Peyer's patch (tissue), 4 donors: ENCODE data around the gene ANKRD44. TPM values are rescaled to one million over a fixed set of nuclear protein-coding genes. Genes with fewer than 3 reads are reported as not detected.

Experiments
- DNase-seq, 3 donors: peaks; one replicate each; pipeline ENCODE4 v3.0.0-alpha.2; 2017 to 2019
- H3K27ac ChIP-seq, 4 donors: fragments of 200-600 bp; sonication (generic); one replicate each; pipeline ENCODE4 v1.5.1; 2016 to 2019
- H3K27me3 ChIP-seq, 2 donors: fragments of 200-600 bp; sonication (generic); one replicate each; pipeline ENCODE4 v1.5.1; 2019
- H3K36me3 ChIP-seq, 3 donors: fragments of 200-600 bp; sonication (generic); one replicate each; pipeline ENCODE4 v1.5.1; 2016 to 2019
- H3K4me1 ChIP-seq, 4 donors: fragments of 200-600 bp; sonication (generic); one replicate each; pipeline ENCODE4 v1.5.1; 2016 to 2019
- H3K4me3 ChIP-seq, 4 donors: fragments of 200-600 bp; sonication (generic); 1 replicate in 3 of 4; 2 replicates in 1 of 4; pipeline ENCODE4 v1.5.1; 2016 to 2019; ENCODE audit warnings: mild to moderate bottlenecking in 1 of 4
- H3K9me3 ChIP-seq, 4 donors: fragments of 200-600 bp; sonication (generic); one replicate each; pipeline ENCODE4 v1.5.1; 2016 to 2019; ENCODE audit warnings: mild to moderate bottlenecking in 1 of 4
- POLR2A ChIP-seq, 2 donors: fragments of 450-650 bp; IDR thresholded peaks; one replicate each; pipeline ENCODE4 v1.5.1; 2017; ENCODE audit warnings: antibody characterized with exemption in 2 of 2, mild to moderate bottlenecking in 2 of 2, moderate library complexity in 2 of 2
- total RNA-seq, 4 donors: library from RNA; depleted of rRNA; stranded (reverse); fragments of >200 nt; gene quantifications; one replicate each; pipeline ENCODE4 v1.1.0, GENCODE V29; 2016
- TF ChIP-seq, protein P1 (sequence below), 6 experiments: fragments of 450-650 bp in 4 of 6; fragments of 200-600 bp in 2 of 6; sonication (generic) in 1 of 6; IDR thresholded peaks; one replicate each; pipeline ENCODE4 v1.5.1; 2017 to 2019; ENCODE audit warnings: antibody characterized with exemption in 6 of 6, mild to moderate bottlenecking in 3 of 6, moderate library complexity in 1 of 6

Gene ANKRD44
- total RNA-seq, 4 donors from 2014 or later: 24.8 to 215 (median 32.0) TPM

DNA sequence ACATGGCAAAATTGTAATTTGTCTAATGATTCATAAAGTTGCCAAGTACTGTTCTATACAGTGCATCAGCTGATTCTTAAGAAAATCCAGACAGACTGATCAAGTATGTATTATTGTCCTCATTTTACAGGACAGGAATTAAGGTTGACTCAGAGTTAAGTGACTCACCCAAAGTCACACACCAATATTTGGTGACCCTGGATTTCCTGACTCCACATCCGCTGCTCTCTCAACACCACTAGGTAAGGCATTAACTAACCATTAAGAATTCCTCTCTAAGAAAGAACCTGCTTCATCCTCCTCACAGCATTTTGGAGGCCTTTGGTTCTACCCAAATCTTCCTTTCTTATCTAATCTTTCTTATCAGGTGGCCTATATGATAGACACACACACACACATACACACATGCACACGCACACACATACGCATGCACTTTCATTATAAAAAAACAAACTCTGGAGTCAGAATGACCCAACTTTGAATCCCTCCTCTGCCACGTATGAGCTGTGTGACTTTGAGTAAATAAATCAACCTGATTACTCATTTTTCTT lies 150.8 kb downstream of the ANKRD44 start:
- Histone ChIP-seq H3K4me1 (peaks cover 0 to 17% (median 14%) of the 10 kb centered on the region in 4 donors), H3K27me3 (no peaks in the 10 kb centered on the region), H3K9me3 (no peaks in the 10 kb centered on the region), H3K36me3 (no peaks in the 10 kb centered on the region), H3K4me3 (no peak overlapping the region), H3K27ac (peak overlapping the region in 3 of 4 donors; percentile 9 to 78 (median 44))
- TF ChIP-seq, protein P1, sequence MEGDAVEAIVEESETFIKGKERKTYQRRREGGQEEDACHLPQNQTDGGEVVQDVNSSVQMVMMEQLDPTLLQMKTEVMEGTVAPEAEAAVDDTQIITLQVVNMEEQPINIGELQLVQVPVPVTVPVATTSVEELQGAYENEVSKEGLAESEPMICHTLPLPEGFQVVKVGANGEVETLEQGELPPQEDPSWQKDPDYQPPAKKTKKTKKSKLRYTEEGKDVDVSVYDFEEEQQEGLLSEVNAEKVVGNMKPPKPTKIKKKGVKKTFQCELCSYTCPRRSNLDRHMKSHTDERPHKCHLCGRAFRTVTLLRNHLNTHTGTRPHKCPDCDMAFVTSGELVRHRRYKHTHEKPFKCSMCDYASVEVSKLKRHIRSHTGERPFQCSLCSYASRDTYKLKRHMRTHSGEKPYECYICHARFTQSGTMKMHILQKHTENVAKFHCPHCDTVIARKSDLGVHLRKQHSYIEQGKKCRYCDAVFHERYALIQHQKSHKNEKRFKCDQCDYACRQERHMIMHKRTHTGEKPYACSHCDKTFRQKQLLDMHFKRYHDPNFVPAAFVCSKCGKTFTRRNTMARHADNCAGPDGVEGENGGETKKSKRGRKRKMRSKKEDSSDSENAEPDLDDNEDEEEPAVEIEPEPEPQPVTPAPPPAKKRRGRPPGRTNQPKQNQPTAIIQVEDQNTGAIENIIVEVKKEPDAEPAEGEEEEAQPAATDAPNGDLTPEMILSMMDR (IDR thresholded peaks at IDR 0.05): no peak
- TF ChIP-seq POLR2A (IDR thresholded peaks at IDR 0.05): no peak
- DNase-seq: no peak

DNA sequence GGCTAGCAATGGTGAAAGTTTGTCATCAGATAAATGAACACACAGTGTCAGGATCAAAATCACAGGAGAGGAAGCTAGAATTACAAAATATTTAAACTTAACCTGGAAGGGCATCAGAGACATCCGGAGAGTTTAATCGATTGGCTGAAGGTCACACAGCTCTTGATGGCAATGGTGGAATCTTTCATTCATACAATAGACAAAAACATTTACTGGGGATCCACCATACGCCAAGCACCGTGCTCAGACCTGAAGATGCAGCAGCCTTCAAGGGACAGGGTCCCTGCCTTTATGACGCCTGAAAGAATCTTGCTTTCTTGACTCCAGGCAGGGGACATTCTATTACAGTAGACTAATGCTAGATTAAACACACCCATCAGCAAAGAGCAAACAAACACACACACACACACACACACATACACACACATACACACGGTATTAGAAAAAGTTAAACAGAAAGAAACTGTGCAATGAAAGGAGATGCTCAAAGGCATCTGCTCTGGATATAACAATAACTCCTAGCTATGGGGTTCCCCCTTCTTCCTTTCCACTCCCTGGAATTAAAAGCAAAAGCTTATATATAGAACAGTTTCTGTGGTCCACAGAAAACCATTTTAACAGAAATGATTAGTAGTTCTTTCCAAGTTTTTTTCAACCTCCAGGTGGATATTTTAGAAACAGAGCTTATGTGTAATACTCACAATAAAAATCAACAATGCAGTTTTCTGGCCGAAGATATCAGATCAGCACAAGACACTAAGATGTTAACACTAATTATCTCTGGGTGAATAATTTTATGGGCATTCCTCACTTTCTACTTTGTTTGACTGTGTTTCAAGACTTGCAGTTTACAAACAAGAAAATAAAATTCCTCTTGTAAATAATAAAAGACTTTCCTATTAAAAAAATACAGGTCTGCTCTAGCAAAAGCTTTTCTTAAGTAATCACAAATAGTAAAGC lies 151.7 kb downstream of the ANKRD44 start:
- Histone ChIP-seq H3K36me3 (no peaks in the 10 kb centered on the region), H3K4me3 (no peak overlapping the region), H3K27ac (peak overlapping the region in 2 of 4 donors; percentile 20 to 78), H3K27me3 (no peaks in the 10 kb centered on the region), H3K4me1 (peaks cover 0 to 17% (median 14%) of the 10 kb centered on the region in 4 donors), H3K9me3 (no peaks in the 10 kb centered on the region)
- TF ChIP-seq, protein P1 (IDR thresholded peaks at IDR 0.05): no peak
- TF ChIP-seq POLR2A (IDR thresholded peaks at IDR 0.05): no peak
- DNase-seq: no peak

DNA sequence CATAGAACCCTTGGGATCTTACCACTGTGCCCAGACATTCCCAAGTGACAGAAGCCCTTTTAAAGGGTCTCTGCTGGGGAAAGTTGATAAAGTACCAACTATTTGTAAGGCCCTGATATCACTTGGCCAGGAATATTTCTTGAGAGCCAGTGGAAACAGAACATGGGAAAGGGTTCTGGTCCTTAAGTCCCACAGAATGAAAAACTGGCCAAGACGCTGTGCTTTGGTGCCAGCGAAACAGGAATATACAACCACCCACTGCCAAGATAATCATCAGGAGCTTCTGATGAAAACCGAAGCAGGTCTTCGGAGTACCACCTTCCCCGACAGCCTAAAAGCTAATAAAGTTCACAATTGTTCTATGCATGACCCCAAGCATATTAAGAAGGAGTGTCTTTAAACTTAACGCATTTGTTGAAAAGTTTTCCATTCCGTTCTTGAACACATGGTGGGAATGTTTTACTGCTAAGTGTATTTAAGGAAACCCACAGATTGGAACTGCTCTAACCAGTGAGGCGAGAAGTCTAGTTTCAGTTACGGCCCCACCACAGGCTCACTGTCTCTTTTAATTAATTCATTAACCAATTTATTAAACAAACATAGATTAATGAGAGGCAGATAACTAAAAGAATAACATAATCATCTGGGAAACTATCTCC lies 152.6 kb downstream of the ANKRD44 start:
- no peaks in the 10 kb centered on the region for H3K36me3 ChIP-seq
- H3K4me1 ChIP-seq: peaks cover 0 to 22% (median 12%) of the 10 kb centered on the region in 4 donors
- DNase-seq: no peak
- H3K27ac ChIP-seq: peak overlapping the region in 2 of 4 donors; percentile 20 to 78
- no peak for TF ChIP-seq POLR2A (IDR thresholded peaks at IDR 0.05)
- TF ChIP-seq, protein P1 (IDR thresholded peaks at IDR 0.05): no peak
- no peak overlapping the region for H3K4me3 ChIP-seq
- H3K27me3 ChIP-seq: no peaks in the 10 kb centered on the region
- H3K9me3 ChIP-seq: no peaks in the 10 kb centered on the region

DNA sequence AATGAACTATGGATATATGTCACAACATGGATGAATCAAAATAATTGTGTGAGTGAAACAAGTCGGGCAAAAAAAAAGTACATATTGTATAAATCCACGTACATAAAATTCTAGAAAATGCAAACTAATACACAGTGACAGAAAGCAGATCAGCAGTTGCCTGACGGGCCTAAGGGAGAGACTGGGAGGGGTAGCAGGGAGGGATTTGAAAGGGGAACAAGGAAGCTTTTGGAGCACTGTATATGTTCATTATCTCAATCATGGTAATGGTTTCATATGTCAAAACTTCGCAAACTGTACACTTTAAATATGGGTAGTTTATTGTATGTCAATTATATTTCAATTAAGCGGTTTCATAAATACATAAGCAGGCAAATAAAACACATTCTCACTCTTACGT lies 153.8 kb downstream of the ANKRD44 start:
- Histone ChIP-seq H3K36me3 (no peaks in the 10 kb centered on the region), H3K9me3 (no peaks in the 10 kb centered on the region), H3K4me3 (no peak overlapping the region), H3K4me1 (peaks cover 0 to 30% (median 7%) of the 10 kb centered on the region in 4 donors), H3K27me3 (no peaks in the 10 kb centered on the region), H3K27ac (peak overlapping the region in 1 of 4 donors; percentile 78)
- no peak for DNase-seq
- no peak for TF ChIP-seq POLR2A (IDR thresholded peaks at IDR 0.05)
- TF ChIP-seq, protein P1 (IDR thresholded peaks at IDR 0.05): no peak

DNA sequence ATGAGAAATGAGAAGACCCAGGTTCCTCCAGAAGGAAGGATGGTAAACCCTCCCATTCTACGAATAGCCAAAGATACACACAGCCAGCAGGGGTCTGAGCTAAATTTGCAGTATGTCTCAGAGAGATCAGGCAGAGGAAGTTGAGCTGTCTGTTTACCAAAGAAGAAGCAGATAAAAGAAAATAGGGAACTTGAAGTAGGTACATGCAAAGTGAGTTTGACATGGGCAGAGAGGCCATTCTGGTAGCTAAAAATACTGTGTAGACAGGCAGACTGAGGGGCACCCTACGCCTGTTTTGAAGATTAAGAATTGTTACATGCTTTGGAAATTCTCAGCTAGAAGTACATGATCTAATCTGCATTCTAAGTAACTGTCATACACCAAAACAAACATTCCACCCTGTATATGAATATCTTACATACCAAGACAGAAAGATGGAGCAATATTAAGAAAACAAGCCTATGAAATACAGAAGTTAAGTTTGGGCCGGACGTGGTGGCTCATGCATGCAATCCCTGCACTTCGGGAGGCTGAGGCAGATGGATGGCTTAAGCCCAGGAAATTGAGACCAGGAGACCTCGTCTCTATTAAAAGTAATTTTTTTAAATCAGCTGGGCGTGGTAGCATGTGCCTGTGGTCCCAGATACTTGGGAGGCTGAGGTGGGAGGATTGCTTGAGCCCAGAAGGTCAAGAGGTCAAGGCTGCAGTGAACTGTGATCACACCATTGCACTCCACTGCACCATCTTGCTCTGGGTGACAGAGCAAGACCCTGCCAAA lies 157.9 kb downstream of the ANKRD44 start:
- DNase-seq: peak in 2 of 3 donors; percentile 64 to 75
- no peaks in the 10 kb centered on the region for H3K27me3 ChIP-seq
- no peak for TF ChIP-seq POLR2A (IDR thresholded peaks at IDR 0.05)
- TF ChIP-seq, protein P1 (IDR thresholded peaks at IDR 0.05): peak in 2 of 6 experiments; percentile 26 to 30
- H3K4me3 ChIP-seq: no peak overlapping the region
- no peaks in the 10 kb centered on the region for H3K9me3 ChIP-seq
- H3K27ac ChIP-seq: peak overlapping the region in 3 of 4 donors; percentile 8 to 78 (median 69)
- no peaks in the 10 kb centered on the region for H3K36me3 ChIP-seq
- H3K4me1 ChIP-seq: peaks cover 0 to 20% (median 12%) of the 10 kb centered on the region in 4 donors
